ENCODE results near the gene GPD1.
"Not testable (repeated sequence)": the region's sequence is repeated elsewhere in the genome, so short reads cannot be mapped to it uniquely, and the experiment has no call there.

The GPD1 gene

DNA sequence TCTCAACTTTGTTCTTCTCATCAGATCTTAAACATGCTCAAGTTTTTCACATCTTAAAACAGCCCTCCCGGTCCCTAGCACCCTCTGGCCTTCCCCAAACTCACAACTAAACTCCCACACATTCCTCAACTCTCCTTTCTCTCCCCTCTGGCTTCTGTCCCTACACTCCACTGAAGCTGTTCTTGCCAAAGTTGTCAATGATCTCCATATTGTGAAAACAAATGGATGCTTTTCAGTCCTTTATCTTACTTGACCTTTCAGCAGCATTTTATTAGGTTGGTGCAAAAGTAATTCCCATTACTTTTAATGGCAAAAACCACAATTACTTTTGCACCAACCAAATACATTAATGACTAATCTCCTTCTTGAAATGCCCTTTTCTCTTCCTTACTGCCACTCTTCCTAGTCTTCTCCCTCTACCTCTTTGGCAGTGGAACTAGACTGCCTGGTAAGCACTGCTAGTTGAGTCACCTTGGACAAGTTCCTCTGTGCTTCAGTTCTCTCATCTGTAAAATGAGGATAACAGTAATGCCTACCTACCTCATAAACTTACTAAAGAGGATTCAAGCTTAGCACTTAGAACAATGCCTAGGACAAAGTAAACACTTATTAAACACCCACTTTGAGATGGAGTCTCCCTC lies 47.4 kb downstream of the GPD1 start:
- DNase-seq (ENCODE audit: low spot score): no peak
- TF ChIP-seq, protein P1, sequence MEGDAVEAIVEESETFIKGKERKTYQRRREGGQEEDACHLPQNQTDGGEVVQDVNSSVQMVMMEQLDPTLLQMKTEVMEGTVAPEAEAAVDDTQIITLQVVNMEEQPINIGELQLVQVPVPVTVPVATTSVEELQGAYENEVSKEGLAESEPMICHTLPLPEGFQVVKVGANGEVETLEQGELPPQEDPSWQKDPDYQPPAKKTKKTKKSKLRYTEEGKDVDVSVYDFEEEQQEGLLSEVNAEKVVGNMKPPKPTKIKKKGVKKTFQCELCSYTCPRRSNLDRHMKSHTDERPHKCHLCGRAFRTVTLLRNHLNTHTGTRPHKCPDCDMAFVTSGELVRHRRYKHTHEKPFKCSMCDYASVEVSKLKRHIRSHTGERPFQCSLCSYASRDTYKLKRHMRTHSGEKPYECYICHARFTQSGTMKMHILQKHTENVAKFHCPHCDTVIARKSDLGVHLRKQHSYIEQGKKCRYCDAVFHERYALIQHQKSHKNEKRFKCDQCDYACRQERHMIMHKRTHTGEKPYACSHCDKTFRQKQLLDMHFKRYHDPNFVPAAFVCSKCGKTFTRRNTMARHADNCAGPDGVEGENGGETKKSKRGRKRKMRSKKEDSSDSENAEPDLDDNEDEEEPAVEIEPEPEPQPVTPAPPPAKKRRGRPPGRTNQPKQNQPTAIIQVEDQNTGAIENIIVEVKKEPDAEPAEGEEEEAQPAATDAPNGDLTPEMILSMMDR (IDR thresholded peaks at IDR 0.05; ENCODE audit: extremely low read depth, missing control alignments): no peak

DNA sequence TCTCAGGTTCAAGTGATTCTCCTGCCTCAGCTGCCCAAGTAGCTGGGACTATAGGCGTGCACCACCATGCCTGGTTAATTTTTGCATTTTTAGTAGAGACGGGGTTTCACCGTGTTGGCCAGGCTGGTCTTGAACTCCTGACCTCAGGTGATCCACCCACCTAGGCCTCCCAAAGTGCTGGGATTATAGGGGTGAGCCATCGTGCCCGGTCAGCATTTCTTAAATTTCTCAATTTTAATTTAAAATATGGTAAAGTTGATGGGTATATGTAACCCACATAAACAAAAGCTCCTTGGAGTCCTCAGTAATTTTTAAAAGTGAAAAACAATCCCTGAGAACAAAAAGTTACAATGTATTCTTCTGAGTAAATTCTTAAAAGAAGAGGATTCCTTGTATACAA lies 51.1 kb downstream of the GPD1 start:
- DNase-seq (ENCODE audit: low spot score): not testable (repeated sequence)

DNA sequence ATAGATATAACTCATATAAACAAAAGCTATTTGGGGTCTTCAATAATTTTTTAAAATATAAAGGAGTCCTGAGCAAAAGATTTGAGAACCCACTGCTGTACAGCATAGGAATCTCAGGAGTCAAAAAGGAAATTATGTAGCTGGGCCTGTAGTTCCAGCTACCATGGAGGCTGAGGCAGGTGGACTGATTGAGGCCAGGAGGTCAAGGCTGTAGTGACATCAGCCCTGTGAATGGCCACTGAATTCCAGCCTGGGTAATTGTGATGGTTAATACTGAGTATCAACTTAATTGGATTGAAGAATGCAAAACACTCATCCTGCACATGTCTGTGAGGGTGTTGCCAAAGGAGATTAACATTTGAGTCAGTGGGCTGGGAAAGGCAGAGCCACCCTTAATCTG lies 52.8 kb downstream of the GPD1 start:
- TF ChIP-seq, protein P1 (IDR thresholded peaks at IDR 0.05; ENCODE audit: extremely low read depth, missing control alignments): no peak
- no peak for DNase-seq (ENCODE audit: low spot score)

DNA sequence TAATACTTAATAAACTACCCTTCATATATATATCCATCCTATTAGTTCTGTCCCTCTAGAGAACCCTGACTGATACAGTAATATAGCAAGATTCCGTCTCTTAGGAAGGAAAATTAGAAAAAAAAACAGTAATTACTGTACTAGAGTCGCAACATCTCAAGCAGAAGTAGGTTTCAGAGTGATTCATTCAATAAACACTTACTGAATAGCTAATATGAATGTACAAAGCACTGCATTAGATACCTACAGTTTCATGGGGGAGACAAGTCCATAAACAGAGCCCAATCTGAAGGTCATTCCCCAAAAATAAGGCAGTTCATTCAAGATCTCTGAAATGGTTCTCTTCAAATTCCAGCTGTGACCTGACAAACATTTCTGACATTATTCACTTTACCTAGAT lies 53.5 kb downstream of the GPD1 start:
- DNase-seq (ENCODE audit: low spot score): no peak

DNA sequence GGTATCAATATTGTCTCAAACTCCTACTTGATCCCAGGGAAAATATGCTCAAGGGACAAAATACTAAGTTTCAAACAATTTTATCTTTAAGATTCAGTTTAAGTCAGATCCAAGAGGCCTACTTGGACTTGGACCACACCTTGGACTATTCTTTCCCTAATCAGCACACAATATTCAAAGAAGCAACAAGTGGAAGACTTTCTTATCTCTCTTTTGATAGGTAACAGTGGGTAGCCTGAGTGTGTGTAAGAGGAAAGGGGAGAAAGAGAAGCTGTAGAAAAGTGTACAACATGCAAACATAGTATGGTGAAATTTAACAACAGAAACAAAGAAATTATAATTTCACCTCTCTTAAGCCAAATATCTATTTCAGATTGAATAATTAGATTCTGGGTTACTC lies 56.8 kb downstream of the GPD1 start:
- TF ChIP-seq, protein P1 (IDR thresholded peaks at IDR 0.05; ENCODE audit: extremely low read depth, missing control alignments): no peak
- no peak for DNase-seq (ENCODE audit: low spot score)

More for the DNA sequence above, 53.5 kb downstream of the GPD1 start:
- TF ChIP-seq, protein P1 (IDR thresholded peaks at IDR 0.05; ENCODE audit: extremely low read depth, missing control alignments): no peak

Measured in GM20000 (cell line).